WTC11 (cell line): ENCODE data around the gene MSL3B.
A peak's percentile ranks its signal among the peaks of the same experiment; 100 is the strongest.

ENCODE experiments used
- ATAC-seq: fragments of 200-7000 bp; cut with Tn5 transposase; 2 replicates; pipeline ENCODE4 v1.10.0; 2021; ENCODE audit warnings: mild to moderate bottlenecking, moderate library complexity
- CTCF ChIA-PET: fragments of 300-600 bp; sonication (Branson Sonifier 250); formaldehyde crosslinking; loops from one replicate; lab custom pipeline; 2021; ENCODE audit warnings: antibody characterized with exemption; lab: Charles Lee
- POLR2A ChIA-PET: fragments of 350-600 bp; sonication (Branson Sonifier 250); formaldehyde crosslinking; loops from one replicate; lab custom pipeline; 2021; ENCODE audit warnings: antibody characterized with exemption; lab: Charles Lee
- DNase-seq: peaks from one replicate; pipeline ENCODE4 v3.0.0; 2021; ENCODE audit warnings: low spot score
- H3K27ac Mint-ChIP-seq: 2 replicates; pipeline ENCODE4 v1.8.0; 2021; ENCODE audit warnings: mixed read lengths
- H3K27me3 Mint-ChIP-seq: 2 replicates; pipeline ENCODE4 v1.8.0; 2021; ENCODE audit warnings: low read depth, mild to moderate bottlenecking, moderate library complexity, mixed read lengths
- H3K36me3 Mint-ChIP-seq: 2 replicates; pipeline ENCODE4 v1.8.0; 2021; ENCODE audit warnings: mixed read lengths
- H3K4me1 Mint-ChIP-seq: 2 replicates; pipeline ENCODE4 v1.8.0; 2022; ENCODE audit warnings: mixed read lengths
- H3K4me3 Mint-ChIP-seq: 2 replicates; pipeline ENCODE4 v1.8.0; 2021; ENCODE audit warnings: mild to moderate bottlenecking, moderate library complexity, mixed read lengths
- H3K9me3 Mint-ChIP-seq: 2 replicates; pipeline ENCODE4 v1.8.0; 2021; ENCODE audit warnings: mixed read lengths
- ELF4 ChIP-seq: sonication (generic); formaldehyde crosslinking; IDR thresholded peaks from 2 replicates; pipeline ENCODE4 v1.8.1; 2022; ENCODE audit warnings: low read depth, mild to moderate bottlenecking, moderate library complexity, missing genetic modification reagents
- HMGA2 ChIP-seq: fragments of 250-450 bp; sonication (Bioruptor Pico); IDR thresholded peaks from 2 replicates; pipeline ENCODE4 v1.4.0; 2021; ENCODE audit warnings: mild to moderate bottlenecking, moderate library complexity
- JUN ChIP-seq: sonication (generic); formaldehyde crosslinking; IDR thresholded peaks from 2 replicates; pipeline ENCODE4 v1.8.0; 2023; ENCODE audit warnings: mild to moderate bottlenecking, missing genetic modification reagents
- NFYB ChIP-seq: sonication (generic); formaldehyde crosslinking; conservative IDR thresholded peaks from 2 replicates; pipeline ENCODE4 v1.8.0; 2022; ENCODE audit warnings: low read depth, missing genetic modification reagents
- RELA ChIP-seq: sonication (generic); formaldehyde crosslinking; IDR thresholded peaks from 2 replicates; pipeline ENCODE4 v1.8.1; 2022; ENCODE audit warnings: missing genetic modification reagents, mild to moderate bottlenecking, borderline replicate concordance
- SP1 ChIP-seq: sonication (generic); formaldehyde crosslinking; conservative IDR thresholded peaks from 2 replicates; pipeline ENCODE4 v1.8.1; 2022; ENCODE audit warnings: missing genetic modification reagents
- TEAD1 ChIP-seq: sonication (generic); formaldehyde crosslinking; IDR thresholded peaks from 2 replicates; pipeline ENCODE4 v1.8.0; 2022; ENCODE audit warnings: mild to moderate bottlenecking, missing genetic modification reagents
- ZNF121 ChIP-seq: sonication (generic); formaldehyde crosslinking; IDR thresholded peaks from 2 replicates; pipeline ENCODE4 v1.8.0; 2023; ENCODE audit warnings: missing genetic modification reagents
- ZNF232 ChIP-seq: sonication (generic); formaldehyde crosslinking; IDR thresholded peaks from 2 replicates; pipeline ENCODE4 v1.8.0; 2022; ENCODE audit warnings: mild to moderate bottlenecking, missing genetic modification reagents
- TF ChIP-seq, protein P1 (sequence below): fragments of 250-450 bp; sonication (Bioruptor Pico); IDR thresholded peaks from 2 replicates; pipeline ENCODE4 v1.9.0; 2021; ENCODE audit warnings: mild to moderate bottlenecking, borderline replicate concordance
- TF ChIP-seq, protein P2 (sequence below): fragments of 250-450 bp; sonication (Bioruptor Pico); conservative IDR thresholded peaks from 2 replicates; pipeline ENCODE4 v1.9.0; 2021; ENCODE audit warnings: mild to moderate bottlenecking
- TF ChIP-seq, protein P3 (sequence below): sonication (generic); formaldehyde crosslinking; IDR thresholded peaks from 2 replicates; pipeline ENCODE4 v1.8.1; 2023; ENCODE audit warnings: mild to moderate bottlenecking, moderate library complexity, missing genetic modification reagents
- TF ChIP-seq, protein P4 (sequence below): sonication (generic); formaldehyde crosslinking; IDR thresholded peaks from 2 replicates; pipeline ENCODE4 v1.8.1; 2022; ENCODE audit warnings: mild to moderate bottlenecking, missing genetic modification reagents, moderate library complexity, borderline replicate concordance
- TF ChIP-seq, protein P5 (sequence below): sonication (generic); formaldehyde crosslinking; IDR thresholded peaks from 2 replicates; pipeline ENCODE4 v1.8.0; 2022; ENCODE audit warnings: mild to moderate bottlenecking, missing genetic modification reagents
- TF ChIP-seq, protein P6 (sequence below): sonication (generic); formaldehyde crosslinking; IDR thresholded peaks from 2 replicates; pipeline ENCODE4 v1.8.0; 2022; ENCODE audit warnings: mild to moderate bottlenecking, missing genetic modification reagents
- TF ChIP-seq, protein P7 (sequence below): sonication (generic); formaldehyde crosslinking; IDR thresholded peaks from 2 replicates; pipeline ENCODE4 v1.8.1; 2023; ENCODE audit warnings: mild to moderate bottlenecking, missing genetic modification reagents, borderline replicate concordance

MSL3B gene

DNA sequence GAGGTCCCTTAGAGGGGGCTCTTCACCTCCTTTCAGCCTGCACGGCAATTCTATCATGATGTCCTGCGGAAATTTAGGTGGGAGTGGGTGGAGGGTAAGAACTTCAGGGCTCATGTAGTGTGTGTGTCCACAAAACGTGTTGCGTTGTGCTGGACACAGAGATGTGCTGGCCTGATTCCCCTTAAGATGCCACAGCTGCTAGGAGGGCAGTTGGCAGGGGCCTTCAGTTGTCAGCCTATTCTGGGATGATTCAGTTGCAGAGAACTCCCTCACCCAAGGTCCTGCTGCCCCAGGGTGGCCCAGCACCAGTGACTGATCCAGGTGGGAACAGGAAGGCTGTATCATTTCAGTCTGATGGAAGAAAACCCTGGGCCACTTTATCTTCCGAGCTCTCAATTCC, 12.8 kb downstream of the MSL3B start (continued):
- TF ChIP-seq, protein P1, sequence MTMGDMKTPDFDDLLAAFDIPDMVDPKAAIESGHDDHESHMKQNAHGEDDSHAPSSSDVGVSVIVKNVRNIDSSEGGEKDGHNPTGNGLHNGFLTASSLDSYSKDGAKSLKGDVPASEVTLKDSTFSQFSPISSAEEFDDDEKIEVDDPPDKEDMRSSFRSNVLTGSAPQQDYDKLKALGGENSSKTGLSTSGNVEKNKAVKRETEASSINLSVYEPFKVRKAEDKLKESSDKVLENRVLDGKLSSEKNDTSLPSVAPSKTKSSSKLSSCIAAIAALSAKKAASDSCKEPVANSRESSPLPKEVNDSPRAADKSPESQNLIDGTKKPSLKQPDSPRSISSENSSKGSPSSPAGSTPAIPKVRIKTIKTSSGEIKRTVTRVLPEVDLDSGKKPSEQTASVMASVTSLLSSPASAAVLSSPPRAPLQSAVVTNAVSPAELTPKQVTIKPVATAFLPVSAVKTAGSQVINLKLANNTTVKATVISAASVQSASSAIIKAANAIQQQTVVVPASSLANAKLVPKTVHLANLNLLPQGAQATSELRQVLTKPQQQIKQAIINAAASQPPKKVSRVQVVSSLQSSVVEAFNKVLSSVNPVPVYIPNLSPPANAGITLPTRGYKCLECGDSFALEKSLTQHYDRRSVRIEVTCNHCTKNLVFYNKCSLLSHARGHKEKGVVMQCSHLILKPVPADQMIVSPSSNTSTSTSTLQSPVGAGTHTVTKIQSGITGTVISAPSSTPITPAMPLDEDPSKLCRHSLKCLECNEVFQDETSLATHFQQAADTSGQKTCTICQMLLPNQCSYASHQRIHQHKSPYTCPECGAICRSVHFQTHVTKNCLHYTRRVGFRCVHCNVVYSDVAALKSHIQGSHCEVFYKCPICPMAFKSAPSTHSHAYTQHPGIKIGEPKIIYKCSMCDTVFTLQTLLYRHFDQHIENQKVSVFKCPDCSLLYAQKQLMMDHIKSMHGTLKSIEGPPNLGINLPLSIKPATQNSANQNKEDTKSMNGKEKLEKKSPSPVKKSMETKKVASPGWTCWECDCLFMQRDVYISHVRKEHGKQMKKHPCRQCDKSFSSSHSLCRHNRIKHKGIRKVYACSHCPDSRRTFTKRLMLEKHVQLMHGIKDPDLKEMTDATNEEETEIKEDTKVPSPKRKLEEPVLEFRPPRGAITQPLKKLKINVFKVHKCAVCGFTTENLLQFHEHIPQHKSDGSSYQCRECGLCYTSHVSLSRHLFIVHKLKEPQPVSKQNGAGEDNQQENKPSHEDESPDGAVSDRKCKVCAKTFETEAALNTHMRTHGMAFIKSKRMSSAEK: no peak
- TF ChIP-seq ELF4 (CRISPR knock-in tag): no peak
- TF ChIP-seq RELA (CRISPR knock-in tag): no peak
- no peak for TF ChIP-seq TEAD1
- no peak for TF ChIP-seq NFYB (CRISPR knock-in tag)
- no peak for TF ChIP-seq ZNF121 (CRISPR knock-in tag)

DNA sequence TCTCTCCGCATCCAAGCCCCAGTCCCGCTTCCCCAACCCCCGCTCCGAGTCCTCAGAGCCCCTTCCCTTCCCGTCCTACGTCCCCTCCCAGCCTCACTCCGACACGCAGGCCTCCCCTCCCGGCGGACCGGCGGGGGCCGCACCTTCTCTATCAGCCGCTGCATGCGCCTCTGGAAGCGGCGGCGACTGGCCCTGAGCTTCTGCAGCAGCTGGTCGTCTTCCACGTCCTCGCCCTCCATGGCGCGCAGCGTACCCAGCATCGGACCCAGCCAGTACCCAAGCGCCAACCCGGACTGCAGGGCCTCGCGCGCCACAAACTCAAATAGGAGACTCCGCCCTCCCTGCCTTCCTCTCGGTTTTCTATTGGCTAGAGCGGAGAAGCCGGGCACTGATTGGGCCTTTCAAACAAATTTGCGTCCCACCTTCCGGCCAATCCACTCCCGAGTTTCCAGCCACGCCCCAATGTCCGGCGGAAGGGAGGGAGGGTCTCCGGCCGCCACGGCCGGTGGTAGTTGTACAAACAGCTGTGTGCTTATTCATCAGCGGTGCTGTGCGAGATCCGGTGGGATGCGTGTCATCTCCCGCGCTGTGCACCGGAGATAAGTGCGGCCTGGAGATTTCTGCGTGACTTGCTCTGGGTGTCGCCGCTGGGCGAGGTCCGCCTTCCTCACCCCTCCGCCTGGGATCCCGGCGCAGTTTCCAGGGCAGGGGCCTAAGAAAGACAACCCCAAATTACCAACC, 13.8 kb downstream of the MSL3B start, which contains the start of gene HJURP:
Gene HJURP, minus strand, starts transcription at position 295 of the 741 bp plus-strand sequence. Its CDS starts 35 bp downstream, at position 260.
- Mint-ChIP-seq H3K4me1 (peaks cover 35% of the 10 kb centered on the region), H3K27ac (peak within 1 kb of the TSS; percentile 95), H3K36me3 (peaks cover 40% of the 10 kb centered on the region), H3K9me3 (no peaks in the 10 kb centered on the region), H3K27me3 (no peaks in the 10 kb centered on the region), H3K4me3 (peak within 1 kb of the TSS; percentile 100)
- POLR2A ChIA-PET: no interaction called here
- ATAC-seq: peak; percentile 96
- peak; percentile 93 for DNase-seq
- CTCF ChIA-PET: no interaction called here
- TF ChIP-seq SP1 (CRISPR knock-in tag) (peak; percentile 86), RELA (CRISPR knock-in tag) (0 out of 2 replicates have a peak, but pooled peaks have one; percentile 17), NFYB (CRISPR knock-in tag) (peak; percentile 67), JUN (CRISPR knock-in tag) (peak; percentile 13; the same call in 1 of the 2 replicates), HMGA2 (CRISPR knock-in tag) (no peak), ZNF232 (CRISPR knock-in tag) (peak; percentile 75; the same call in 1 of the 2 replicates)
- TF ChIP-seq, protein P2, sequence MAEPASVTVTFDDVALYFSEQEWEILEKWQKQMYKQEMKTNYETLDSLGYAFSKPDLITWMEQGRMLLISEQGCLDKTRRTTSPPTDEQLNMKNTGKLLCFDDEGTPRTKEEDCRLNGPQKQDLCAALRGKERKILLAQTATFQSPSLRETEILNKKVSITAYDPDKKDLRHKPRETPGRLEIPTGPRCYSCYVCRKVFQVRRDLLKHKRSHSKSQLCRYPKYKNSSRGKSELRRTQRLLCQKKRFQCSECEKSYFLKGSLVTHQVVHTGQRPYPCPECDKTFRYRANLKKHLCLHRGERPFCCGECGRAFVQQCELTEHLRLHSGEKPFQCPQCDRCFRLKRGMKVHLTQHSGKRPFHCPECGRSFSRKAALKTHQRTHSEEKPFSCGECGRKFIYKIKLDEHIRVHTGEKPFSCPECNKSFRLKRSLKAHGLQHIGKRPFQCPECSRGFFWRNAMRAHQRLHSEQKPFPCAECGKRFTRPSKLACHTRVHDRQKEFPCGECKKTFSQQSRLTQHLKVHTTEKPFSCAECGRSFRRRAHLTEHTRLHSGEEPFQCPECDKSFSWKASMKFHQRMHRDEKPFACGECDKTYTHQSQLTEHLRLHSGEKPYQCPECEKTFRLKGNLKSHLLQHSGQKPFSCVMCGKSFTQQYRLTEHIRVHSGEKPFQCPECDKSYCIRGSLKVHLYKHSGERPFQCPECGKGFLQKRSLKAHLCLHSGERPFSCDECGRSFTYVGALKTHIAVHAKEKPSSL (CRISPR knock-in tag): no peak
- TF ChIP-seq, protein P3, sequence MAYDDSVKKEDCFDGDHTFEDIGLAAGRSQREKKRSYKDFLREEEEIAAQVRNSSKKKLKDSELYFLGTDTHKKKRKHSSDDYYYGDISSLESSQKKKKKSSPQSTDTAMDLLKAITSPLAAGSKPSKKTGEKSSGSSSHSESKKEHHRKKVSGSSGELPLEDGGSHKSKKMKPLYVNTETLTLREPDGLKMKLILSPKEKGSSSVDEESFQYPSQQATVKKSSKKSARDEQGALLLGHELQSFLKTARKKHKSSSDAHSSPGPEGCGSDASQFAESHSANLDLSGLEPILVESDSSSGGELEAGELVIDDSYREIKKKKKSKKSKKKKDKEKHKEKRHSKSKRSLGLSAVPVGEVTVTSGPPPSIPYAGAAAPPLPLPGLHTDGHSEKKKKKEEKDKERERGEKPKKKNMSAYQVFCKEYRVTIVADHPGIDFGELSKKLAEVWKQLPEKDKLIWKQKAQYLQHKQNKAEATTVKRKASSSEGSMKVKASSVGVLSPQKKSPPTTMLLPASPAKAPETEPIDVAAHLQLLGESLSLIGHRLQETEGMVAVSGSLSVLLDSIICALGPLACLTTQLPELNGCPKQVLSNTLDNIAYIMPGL (CRISPR knock-in tag): peak; percentile 80; the same call in 1 of the 2 replicates
- TF ChIP-seq, protein P4, sequence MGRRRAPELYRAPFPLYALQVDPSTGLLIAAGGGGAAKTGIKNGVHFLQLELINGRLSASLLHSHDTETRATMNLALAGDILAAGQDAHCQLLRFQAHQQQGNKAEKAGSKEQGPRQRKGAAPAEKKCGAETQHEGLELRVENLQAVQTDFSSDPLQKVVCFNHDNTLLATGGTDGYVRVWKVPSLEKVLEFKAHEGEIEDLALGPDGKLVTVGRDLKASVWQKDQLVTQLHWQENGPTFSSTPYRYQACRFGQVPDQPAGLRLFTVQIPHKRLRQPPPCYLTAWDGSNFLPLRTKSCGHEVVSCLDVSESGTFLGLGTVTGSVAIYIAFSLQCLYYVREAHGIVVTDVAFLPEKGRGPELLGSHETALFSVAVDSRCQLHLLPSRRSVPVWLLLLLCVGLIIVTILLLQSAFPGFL (CRISPR knock-in tag): no peak
- TF ChIP-seq, protein P5, sequence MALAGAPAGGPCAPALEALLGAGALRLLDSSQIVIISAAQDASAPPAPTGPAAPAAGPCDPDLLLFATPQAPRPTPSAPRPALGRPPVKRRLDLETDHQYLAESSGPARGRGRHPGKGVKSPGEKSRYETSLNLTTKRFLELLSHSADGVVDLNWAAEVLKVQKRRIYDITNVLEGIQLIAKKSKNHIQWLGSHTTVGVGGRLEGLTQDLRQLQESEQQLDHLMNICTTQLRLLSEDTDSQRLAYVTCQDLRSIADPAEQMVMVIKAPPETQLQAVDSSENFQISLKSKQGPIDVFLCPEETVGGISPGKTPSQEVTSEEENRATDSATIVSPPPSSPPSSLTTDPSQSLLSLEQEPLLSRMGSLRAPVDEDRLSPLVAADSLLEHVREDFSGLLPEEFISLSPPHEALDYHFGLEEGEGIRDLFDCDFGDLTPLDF (CRISPR knock-in tag): 0 out of 2 replicates have a peak, but pooled peaks have one; percentile 74
- TF ChIP-seq, protein P6, sequence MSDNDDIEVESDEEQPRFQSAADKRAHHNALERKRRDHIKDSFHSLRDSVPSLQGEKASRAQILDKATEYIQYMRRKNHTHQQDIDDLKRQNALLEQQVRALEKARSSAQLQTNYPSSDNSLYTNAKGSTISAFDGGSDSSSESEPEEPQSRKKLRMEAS (CRISPR knock-in tag): peak; percentile 76
- TF ChIP-seq, protein P7, sequence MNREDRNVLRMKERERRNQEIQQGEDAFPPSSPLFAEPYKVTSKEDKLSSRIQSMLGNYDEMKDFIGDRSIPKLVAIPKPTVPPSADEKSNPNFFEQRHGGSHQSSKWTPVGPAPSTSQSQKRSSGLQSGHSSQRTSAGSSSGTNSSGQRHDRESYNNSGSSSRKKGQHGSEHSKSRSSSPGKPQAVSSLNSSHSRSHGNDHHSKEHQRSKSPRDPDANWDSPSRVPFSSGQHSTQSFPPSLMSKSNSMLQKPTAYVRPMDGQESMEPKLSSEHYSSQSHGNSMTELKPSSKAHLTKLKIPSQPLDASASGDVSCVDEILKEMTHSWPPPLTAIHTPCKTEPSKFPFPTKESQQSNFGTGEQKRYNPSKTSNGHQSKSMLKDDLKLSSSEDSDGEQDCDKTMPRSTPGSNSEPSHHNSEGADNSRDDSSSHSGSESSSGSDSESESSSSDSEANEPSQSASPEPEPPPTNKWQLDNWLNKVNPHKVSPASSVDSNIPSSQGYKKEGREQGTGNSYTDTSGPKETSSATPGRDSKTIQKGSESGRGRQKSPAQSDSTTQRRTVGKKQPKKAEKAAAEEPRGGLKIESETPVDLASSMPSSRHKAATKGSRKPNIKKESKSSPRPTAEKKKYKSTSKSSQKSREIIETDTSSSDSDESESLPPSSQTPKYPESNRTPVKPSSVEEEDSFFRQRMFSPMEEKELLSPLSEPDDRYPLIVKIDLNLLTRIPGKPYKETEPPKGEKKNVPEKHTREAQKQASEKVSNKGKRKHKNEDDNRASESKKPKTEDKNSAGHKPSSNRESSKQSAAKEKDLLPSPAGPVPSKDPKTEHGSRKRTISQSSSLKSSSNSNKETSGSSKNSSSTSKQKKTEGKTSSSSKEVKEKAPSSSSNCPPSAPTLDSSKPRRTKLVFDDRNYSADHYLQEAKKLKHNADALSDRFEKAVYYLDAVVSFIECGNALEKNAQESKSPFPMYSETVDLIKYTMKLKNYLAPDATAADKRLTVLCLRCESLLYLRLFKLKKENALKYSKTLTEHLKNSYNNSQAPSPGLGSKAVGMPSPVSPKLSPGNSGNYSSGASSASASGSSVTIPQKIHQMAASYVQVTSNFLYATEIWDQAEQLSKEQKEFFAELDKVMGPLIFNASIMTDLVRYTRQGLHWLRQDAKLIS: no peak
